GM19035 (cell line): ENCODE data around the gene UBASH3A.

ENCODE experiments used
- ATAC-seq: cut with Tn5 transposase; IDR thresholded peaks from one replicate; pipeline ENCODE4 v1.9.1; 2021; ENCODE audit not compliant: unreplicated experiment

Gene UBASH3A

GRCh38 chr21:42429021-42429420, 25.3 kb downstream of the UBASH3A start:
- no peak for ATAC-seq

GRCh38 chr21:42429856-42430255, 26.2 kb downstream of the UBASH3A start:
- ATAC-seq, result no peak

GRCh38 chr21:42430521-42430920, 26.8 kb downstream of the UBASH3A start:
- no peak for ATAC-seq

- ATAC-seq, result no peak
Observed at GRCh38 chr21:42431196-42431595, 27.5 kb downstream of the UBASH3A start.

GRCh38 chr21:42432695-42433094, 29.0 kb downstream of the UBASH3A start:
- ATAC-seq, result no peak

GRCh38 chr21:42433946-42434551, 30.3 kb downstream of the UBASH3A start:
- ATAC-seq, result no peak

GRCh38 chr21:42434884-42435283, 31.2 kb downstream of the UBASH3A start:
- no peak for ATAC-seq

GRCh38 chr21:42435401-42435800, 31.7 kb downstream of the UBASH3A start:
- no peak for ATAC-seq

GRCh38 chr21:42435833-42436232, 32.1 kb downstream of the UBASH3A start:
- no peak for ATAC-seq

- no peak for ATAC-seq
Observed at GRCh38 chr21:42436914-42437313, 33.2 kb downstream of the UBASH3A start.

GRCh38 chr21:42437786-42438185, 34.1 kb downstream of the UBASH3A start:
- no peak for ATAC-seq

GRCh38 chr21:42438316-42439205, 34.9 kb downstream of the UBASH3A start:
- no peak for ATAC-seq

GRCh38 chr21:42439284-42440186, 35.8 kb downstream of the UBASH3A start:
- no peak for ATAC-seq

GRCh38 chr21:42440187-42440792, 36.6 kb downstream of the UBASH3A start:
- ATAC-seq, result peak; percentile 77

- ATAC-seq, result no peak
Observed at GRCh38 chr21:42441963-42442362, 38.3 kb downstream of the UBASH3A start.

- ATAC-seq, result no peak
Observed at GRCh38 chr21:42443181-42443785, 39.6 kb downstream of the UBASH3A start.

- ATAC-seq, result no peak
Observed at GRCh38 chr21:42443876-42444744, 40.4 kb downstream of the UBASH3A start.

GRCh38 chr21:42444745-42445059, 41.0 kb downstream of the UBASH3A start:
- no peak for ATAC-seq

- no peak for ATAC-seq
Observed at GRCh38 chr21:42445311-42445710, 41.6 kb downstream of the UBASH3A start.

- no peak for ATAC-seq
Observed at GRCh38 chr21:42446531-42446930, 42.8 kb downstream of the UBASH3A start.
